Ishikawa (cell line): ENCODE measurements around the gene SORBS2.

ENCODE experiments used
- CEBPB ChIP-seq: IDR thresholded peaks from 2 replicates; pipeline ENCODE4 v1.6.1; 2012
- CREB1 ChIP-seq: IDR thresholded peaks from 2 replicates; pipeline ENCODE4 v1.6.1; 2012; ENCODE audit warnings: low read depth
- EGR1 ChIP-seq: IDR thresholded peaks from 2 replicates; pipeline ENCODE4 v1.6.1; 2012
- EP300 ChIP-seq: IDR thresholded peaks from 2 replicates; pipeline ENCODE4 v1.6.1; 2012; ENCODE audit warnings: borderline replicate concordance
- FOXM1 ChIP-seq: IDR thresholded peaks from 2 replicates; pipeline ENCODE4 v1.6.1; 2012; ENCODE audit warnings: low read depth, borderline replicate concordance
- MAX ChIP-seq: IDR thresholded peaks from 2 replicates; pipeline ENCODE4 v1.6.1; 2012
- NFIC ChIP-seq: IDR thresholded peaks from 2 replicates; pipeline ENCODE4 v1.6.1; 2012
- RAD21 ChIP-seq: IDR thresholded peaks from 2 replicates; pipeline ENCODE4 v1.6.1; 2012; ENCODE audit warnings: low read depth
- REST ChIP-seq: IDR thresholded peaks from 2 replicates; pipeline ENCODE4 v1.6.1; 2012; ENCODE audit warnings: low read depth, mild to moderate bottlenecking
- TAF1 ChIP-seq: IDR thresholded peaks from 2 replicates; pipeline ENCODE4 v1.6.1; 2012; ENCODE audit warnings: low read depth, mild to moderate bottlenecking
- TCF12 ChIP-seq: IDR thresholded peaks from 2 replicates; pipeline ENCODE4 v1.6.1; 2012; ENCODE audit warnings: low read depth
- TEAD4 ChIP-seq: IDR thresholded peaks from 2 replicates; pipeline ENCODE4 v1.6.1; 2012
- USF1 ChIP-seq: IDR thresholded peaks from 2 replicates; pipeline ENCODE4 v1.6.1; 2012
- YY1 ChIP-seq: IDR thresholded peaks from 2 replicates; pipeline ENCODE4 v1.6.1; 2012; ENCODE audit warnings: low read depth
- ZBTB7A ChIP-seq: IDR thresholded peaks from 2 replicates; pipeline ENCODE4 v1.6.1; 2012; ENCODE audit warnings: low read depth

Gene SORBS2

DNA sequence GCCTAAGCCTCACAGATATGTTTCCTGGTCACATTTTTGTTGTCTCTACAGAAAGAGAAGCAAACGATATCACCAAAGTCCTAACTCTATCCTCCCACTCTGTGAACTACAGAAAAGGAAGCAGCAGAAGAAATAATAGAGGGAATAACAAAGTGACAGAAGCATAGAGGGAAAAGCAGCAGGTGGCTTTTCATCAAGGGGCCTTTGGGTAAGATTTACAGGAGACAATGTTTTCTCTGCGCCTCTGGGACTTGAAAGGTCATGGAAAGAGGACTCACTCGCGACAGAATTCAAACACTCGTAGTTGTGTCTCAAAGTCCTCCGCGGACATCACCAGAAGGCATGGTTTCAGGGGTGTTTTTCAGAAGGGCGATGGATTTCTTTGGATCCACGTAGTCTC is 66.1 kb downstream of the SORBS2 start:
- TF ChIP-seq EGR1 (no peak), ZBTB7A (no peak)

DNA sequence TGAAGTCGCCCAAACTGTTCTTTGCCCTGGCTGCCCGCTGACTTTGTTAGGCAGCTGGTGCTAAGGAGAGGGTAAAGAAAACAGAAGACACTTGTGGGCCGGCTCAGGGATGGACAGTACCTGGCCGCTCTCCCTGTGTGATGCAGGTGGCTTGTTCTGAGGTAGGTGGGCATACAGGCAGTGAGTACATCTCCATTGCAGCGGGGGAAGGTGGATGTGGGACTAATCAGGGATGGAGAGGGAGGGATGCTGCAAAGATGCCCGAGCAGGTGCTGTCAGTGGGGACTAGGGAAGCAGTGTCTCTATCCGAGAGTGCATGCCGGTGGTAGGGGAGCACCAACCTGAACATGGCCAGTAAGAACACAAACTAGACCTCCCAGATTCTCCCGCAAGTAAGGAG is 67.0 kb downstream of the SORBS2 start:
- TF ChIP-seq FOXM1 (no peak), TEAD4 (no peak), ZBTB7A (no peak), REST (no peak), TAF1 (no peak), TCF12 (no peak), CEBPB (no peak), RAD21 (no peak), NFIC (no peak), EGR1 (no peak), MAX (no peak), EP300 (no peak), USF1 (no peak)

GRCh38 chr4:185744488-185744862 is 67.5 kb downstream of the SORBS2 start:
- no peak for TF ChIP-seq YY1
- TF ChIP-seq NFIC = no peak
- TF ChIP-seq CEBPB = no peak
- TF ChIP-seq TAF1 = no peak
- no peak for TF ChIP-seq TCF12
- no peak for TF ChIP-seq ZBTB7A
- no peak for TF ChIP-seq TEAD4
- no peak for TF ChIP-seq EP300
- TF ChIP-seq RAD21 = no peak
- TF ChIP-seq REST = no peak

DNA sequence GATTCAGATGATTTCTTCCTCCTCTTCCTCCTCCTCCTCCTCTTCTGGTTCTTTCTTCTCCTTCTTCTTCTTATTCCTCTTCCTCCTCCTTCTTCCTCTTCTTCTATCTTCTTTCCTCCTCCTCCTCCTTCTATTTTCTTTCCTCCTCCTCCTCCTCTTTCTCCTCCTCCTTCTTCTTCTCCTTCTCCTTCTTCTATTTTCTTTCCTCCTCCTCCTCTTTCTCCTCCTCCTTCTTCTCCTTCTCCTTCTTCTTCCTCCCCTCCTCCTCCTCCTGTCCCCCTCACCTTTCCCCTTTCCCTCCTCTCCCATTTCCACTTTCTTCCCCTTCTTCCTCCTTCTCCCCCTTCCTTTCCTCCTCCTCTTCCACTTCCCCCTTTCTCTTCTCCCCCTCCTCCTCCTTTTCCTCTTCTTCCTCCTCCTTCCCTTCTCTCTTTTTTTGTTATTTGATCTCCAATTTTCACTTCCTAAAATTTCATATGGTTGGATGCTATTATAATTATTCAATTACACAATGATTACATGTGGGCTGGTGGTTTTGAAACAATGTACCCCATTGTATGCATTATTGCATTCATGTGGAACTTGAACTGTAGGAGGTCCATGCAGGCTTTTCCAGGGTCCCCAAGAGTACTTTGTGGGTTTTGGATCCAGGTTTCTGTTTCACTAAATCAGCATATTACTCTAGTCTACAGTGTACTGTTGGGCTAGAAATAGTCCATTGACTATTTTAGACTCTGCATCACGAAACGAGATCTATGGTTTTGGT is 68.1 kb downstream of the SORBS2 start:
- TF ChIP-seq RAD21 (no peak), TAF1 (no peak), TCF12 (no peak), FOXM1 (no peak), EP300 (no peak), USF1 (no peak), REST (no peak), ZBTB7A (no peak), TEAD4 (no peak), EGR1 (no peak)

GRCh38 chr4:185742766-185743165 is 69.2 kb downstream of the SORBS2 start:
- TF ChIP-seq REST (no peak), YY1 (no peak), CREB1 (no peak), FOXM1 (no peak), ZBTB7A (no peak), MAX (no peak), USF1 (no peak), TCF12 (no peak), RAD21 (no peak), EGR1 (no peak), TAF1 (no peak)
